ENCODE results near the gene CD52.

- TF ChIP-seq CTCF (IDR thresholded peaks at IDR 0.05): no peak
- no peak for TF ChIP-seq POLR2A (IDR thresholded peaks at IDR 0.05)
Measured at GRCh38 chr1:26338670-26339069, 20.9 kb downstream of the CD52 start.

Measured in uterus (tissue), 2 donors.